ENCODE measurements around the gene ACAP2. TPM values are rescaled to one million over a fixed set of nuclear protein-coding genes. Genes with fewer than 3 reads are reported as not detected.
"Not testable (repeated sequence)": the region's sequence is repeated elsewhere in the genome, so short reads cannot be mapped to it uniquely, and the experiment has no call there.

Gene ACAP2, protein sequence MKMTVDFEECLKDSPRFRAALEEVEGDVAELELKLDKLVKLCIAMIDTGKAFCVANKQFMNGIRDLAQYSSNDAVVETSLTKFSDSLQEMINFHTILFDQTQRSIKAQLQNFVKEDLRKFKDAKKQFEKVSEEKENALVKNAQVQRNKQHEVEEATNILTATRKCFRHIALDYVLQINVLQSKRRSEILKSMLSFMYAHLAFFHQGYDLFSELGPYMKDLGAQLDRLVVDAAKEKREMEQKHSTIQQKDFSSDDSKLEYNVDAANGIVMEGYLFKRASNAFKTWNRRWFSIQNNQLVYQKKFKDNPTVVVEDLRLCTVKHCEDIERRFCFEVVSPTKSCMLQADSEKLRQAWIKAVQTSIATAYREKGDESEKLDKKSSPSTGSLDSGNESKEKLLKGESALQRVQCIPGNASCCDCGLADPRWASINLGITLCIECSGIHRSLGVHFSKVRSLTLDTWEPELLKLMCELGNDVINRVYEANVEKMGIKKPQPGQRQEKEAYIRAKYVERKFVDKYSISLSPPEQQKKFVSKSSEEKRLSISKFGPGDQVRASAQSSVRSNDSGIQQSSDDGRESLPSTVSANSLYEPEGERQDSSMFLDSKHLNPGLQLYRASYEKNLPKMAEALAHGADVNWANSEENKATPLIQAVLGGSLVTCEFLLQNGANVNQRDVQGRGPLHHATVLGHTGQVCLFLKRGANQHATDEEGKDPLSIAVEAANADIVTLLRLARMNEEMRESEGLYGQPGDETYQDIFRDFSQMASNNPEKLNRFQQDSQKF
- polyA plus RNA-seq (ENCODE audit: insufficient read length in 4 of 4), result 10 to 100 TPM; 35.6 to 37.3 (median 36.2) TPM

DNA sequence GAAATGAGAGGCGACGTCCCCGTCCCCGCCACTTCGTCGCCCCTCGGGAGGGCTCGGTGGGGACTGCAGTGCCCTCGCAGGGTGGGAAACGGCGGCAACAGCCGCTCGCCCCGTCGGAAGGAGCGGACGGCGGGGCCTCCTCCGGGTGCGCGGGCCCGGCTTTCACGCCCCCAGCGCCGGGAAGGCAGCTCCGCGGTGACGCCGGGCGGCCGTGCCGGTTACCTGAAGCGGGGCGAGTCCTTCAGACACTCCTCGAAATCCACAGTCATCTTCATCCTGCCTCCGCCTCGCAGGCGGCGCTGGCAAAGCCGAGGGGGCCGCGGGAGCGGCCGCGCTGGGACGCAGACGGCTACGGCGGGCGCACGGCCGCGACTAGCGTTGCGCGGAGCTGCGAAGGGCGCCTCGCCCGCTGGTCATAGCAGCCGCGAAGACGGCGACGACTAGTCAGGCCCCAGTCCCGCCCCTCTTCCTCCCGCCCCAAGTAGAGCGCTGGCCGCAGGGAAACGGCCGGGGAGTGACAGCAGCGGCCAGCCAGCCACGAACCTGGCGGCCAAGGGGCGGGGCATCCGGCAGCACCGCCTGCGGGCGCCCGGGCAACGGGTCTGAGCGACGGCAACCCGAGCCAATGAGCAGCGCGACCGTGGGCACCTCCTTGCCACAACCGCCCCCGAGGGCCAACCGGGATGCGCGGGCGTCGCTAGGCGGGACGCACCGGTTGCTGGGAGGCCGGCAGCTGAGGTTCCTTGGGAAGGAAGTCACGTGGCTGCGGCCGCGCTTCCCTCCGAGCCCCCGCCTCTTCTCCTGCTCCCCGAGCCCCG lies at the start of gene ACAP2:
TSS of gene ACAP2 (minus strand) at position 448 of the 818 bp plus-strand sequence. CDS start at position 275, 173 bp downstream.
- peak; percentile 97 to 99 (median 98) for DNase-seq (ENCODE audit: low read depth in 4 of 4, low spot score in 3 of 4)

DNA sequence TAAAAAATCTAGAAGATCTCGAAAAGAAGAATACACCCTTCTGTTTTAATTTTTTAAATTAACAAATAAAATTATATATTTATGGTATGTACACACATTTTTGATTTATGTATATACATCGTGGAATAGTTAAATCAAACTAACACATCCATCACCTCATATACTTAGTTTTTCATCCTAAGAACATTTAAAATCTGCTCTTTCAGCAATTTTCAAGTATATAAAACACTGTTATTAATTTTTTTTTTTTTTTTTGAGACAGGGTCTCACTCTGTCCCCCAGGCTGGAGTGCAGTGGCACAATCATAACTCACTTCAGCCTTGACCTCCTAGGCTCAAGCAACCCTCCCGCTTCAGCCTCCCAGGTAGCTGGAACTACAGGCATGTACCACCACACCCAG lies 32.8 kb upstream of the ACAP2 start:
- no peak for DNase-seq (ENCODE audit: low read depth in 4 of 4, low spot score in 3 of 4)

DNA sequence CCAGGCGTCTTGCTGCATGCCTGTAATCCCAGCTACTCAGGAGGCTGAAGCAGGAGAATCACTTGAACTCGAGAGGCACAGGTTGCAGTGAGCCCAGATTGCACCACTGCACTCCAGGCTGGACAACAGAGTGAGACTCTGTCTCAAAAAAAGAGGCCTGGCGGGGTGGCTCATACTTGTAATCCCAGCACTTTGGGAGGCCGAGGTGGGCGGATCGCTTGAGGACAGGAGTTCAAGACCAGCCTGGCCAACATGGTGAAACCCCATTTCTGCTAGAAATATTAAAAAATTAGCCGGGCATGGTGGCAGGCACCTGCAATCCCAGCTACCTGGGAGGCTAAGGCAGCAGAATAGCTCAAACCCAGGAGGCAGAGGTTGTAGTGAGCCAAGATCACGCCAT lies 32.3 kb upstream of the ACAP2 start:
- not testable (repeated sequence) for DNase-seq (ENCODE audit: low read depth in 4 of 4, low spot score in 3 of 4)

DNA sequence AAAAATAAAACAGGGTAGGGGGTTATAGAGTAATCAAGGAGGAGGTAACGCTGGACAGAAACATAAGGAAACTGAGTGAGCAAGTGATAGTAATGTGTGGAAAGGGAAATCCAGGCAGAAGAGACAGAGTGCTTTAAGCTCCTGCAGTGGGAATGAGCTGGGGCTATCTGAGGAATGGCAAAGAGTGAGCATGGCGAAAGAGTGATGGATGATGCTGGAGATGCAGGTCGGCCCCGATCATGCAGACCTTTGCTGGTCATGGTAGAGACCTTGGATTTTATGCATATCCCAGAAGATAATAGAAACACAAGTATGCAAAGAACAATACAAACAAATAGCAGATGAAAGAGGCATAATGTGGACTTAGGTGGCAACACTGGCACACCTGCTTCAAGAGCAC lies 26.0 kb upstream of the ACAP2 start:
- no peak for DNase-seq (ENCODE audit: low read depth in 4 of 4, low spot score in 3 of 4)

DNA sequence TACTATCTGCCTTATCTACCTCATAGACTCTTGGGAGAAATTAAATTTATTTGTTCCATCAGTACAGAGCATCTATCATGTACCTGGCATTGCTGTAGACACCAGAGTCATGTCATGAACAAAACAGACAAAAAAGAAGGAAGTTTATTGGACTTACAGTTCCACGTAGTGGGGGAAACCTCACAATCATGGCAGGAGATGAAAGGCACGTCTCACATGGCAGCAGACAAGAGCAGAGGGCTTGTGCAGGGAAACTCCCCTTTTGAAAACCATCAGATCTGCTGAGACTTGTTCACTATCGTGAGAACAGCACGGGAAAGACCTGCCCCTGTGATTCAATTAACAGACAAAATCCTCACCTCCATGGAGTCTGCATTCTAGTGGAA lies 25.6 kb upstream of the ACAP2 start:
- DNase-seq (ENCODE audit: low read depth in 4 of 4, low spot score in 3 of 4), result no peak

DNA sequence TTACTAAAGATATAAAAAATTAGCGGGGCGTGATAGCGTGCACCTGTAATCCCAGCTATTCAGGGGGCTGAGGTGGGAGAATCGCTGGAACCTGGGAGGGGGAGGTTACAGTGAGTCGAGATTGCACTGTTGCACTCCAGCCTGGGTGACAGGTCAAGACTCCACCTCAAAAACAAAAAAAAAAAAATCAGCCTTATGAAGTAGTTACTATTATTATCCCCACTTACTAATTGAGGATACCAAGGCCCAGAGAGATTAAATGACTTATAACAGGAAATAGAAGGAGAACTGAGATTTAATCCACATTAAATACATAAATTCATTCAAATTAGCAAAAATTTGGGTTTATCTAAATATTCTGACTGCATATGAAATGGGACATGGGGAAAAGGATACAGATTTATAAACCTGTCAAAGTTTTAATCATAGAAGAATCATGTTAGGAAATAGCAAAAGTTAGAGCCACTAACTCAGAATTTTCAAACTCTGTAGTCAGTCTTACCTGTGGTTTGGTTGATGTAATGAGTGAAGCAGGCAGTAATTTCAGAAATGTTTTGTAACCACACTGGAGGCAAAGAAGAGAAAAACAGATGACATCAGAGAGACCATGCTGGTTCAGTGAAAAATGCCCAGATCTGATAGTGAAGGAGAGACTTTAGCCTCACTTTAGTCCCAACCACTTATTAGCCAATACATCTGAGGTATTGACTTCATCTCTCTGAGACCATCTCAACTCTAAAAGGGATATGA lies 25.0 kb upstream of the ACAP2 start:
- no peak for DNase-seq (ENCODE audit: low read depth in 4 of 4, low spot score in 3 of 4)

DNA sequence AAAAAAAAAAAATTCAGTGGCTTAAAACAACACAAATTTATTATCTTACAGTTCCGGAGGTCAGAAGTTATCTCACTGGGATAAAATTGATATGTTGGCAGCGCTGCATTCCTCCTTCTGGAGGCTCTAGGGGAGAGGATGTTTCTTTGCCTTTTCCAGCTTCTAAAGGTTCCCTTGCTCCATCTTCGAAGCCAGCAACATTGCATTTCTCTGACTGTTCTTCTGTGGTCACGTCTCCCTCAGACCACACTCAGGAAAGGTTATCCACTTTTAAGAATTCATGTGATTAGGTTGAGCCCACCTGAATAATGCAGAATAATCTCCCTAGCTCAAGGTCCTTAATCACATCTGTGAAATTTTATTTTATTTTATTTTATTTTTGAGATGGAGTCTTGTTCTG lies 23.4 kb upstream of the ACAP2 start:
- DNase-seq (ENCODE audit: low read depth in 4 of 4, low spot score in 3 of 4), result no peak

DNA sequence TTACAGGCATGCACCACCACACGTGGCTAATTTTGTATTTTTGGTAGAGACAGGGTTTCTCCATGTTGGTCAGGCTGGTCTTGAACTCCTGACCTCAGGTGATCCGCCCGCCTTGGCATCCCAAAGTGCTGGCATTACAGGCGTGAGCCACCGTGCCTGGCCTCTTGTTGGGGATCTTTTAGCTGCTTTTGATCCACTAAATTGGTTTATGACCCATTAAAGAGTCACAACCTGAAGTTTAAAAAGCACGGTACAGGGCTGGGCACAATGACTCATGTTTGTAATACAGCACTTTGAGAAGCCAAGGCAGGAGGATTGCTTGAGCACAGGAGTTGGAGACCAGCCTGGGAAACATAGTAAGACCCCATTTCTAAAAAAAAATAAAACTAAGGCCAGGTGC lies 20.1 kb upstream of the ACAP2 start:
- not testable (repeated sequence) for DNase-seq (ENCODE audit: low read depth in 4 of 4, low spot score in 3 of 4)

DNA sequence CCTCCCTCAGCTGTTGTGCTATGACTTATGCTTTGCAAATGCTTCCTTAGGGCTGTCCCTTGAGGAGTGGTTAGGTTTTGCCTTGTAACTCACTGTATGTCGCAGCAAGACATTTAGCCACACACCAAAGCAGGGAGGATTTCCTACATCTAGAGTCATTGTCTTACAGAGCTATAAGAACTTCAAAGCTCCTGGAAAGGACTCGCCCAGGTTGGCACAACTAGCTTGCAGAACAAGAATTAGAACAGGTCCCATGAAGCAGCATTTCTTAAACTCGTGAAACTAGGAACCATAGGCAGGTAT lies 19.4 kb upstream of the ACAP2 start:
- no peak for DNase-seq (ENCODE audit: low read depth in 4 of 4, low spot score in 3 of 4)

DNA sequence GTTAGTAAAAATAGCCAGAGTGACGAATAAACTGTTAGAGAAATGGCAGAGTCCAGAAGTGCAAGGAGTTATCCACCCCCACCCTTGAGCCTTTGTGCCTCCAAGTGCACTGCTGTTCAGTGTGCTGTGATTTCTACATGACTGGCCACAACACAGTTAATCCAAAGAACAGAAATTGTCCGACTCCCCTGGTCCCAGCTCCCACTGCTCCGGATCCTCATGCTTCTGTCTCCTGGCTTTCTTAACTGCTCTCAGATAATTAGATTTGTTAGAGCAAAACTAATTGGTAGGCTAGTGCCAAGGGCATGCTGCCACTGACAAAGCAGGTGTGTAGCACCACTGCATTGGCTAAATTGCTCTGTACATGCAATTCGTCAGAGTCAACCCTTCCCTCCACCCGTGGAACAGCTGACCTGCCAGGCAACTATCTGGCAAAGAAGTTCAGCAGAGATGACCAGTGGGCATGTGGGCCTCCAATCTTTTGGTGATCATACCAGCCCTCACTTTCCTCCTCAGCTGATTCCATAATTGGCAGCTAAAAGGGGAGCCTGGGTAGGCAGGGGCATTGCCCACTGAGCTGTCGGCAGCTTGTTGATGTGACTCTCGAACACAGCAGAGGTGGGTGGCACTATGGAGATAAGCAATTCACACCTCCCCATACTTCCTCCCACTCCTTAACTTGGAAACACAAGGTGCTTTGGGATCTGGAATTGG lies 18.9 kb upstream of the ACAP2 start:
- DNase-seq (ENCODE audit: low read depth in 4 of 4, low spot score in 3 of 4), result no peak

DNA sequence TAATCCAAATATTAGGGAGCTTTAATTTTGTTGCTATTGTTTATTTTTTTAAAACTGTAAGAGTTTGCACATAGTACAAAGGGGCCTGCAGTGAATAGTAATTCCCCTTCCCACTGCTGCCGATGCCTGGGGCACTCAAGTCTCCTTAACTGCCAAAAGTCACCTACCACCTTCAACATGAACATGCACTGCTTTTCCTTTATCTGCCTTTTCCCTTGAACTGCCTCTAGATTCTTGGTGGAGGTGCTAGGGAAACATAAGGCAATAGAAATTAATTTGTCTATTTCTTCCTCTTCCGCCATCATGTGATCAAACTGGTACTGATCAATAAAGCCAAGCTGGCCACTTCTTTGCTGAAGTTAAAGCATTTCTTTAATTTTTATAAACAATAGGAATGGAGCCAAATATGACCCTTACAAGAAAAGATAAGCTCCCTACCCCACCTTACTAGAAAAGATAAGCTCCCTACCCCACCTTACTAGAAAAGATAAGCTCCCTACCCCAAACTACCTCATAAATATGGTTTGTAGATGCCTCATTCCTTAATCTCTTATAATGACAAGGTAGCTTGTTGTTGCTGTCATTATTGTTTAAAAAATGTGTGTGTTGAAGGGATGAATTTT lies 17.4 kb upstream of the ACAP2 start:
- no peak for DNase-seq (ENCODE audit: low read depth in 4 of 4, low spot score in 3 of 4)

DNA sequence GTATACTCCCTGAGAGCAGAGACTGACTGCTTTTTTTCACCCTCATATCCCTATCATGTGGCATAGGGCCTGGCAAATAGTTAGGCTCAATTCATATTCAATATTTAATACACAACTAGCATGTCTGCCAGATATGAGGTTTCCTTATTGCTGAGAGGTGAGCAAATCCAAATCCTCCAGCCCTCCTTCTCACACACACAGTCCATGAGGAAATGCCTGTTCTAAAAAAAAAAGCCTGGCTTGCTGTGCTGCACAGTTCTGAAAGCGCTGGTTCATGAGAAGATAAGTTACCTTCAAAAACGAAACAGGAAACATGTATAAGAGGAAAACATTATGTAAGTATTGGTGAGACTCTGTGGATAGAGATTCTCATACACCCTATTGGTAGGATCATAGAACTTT lies 15.5 kb upstream of the ACAP2 start:
- DNase-seq (ENCODE audit: low read depth in 4 of 4, low spot score in 3 of 4), result no peak

DNA sequence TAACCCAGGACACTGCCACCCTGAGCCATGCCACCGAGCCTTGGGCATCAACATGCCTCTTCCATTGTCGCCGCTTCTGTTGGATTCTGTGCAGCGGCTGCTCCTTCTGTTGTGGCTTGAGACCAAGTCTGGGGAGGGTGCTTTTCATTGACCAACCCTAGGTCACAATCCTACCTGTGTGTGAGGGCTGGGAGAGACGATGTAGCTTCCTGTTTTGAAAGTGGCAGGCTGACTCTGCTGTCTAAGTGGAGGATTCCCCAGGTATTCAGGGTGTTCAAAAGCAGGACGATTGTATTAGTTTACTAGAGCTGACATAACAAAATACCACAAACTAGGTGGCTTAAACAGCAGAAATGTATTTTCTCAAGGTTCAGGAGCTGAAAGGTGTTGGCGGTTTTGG lies 13.0 kb upstream of the ACAP2 start:
- no peak for DNase-seq (ENCODE audit: low read depth in 4 of 4, low spot score in 3 of 4)

DNA sequence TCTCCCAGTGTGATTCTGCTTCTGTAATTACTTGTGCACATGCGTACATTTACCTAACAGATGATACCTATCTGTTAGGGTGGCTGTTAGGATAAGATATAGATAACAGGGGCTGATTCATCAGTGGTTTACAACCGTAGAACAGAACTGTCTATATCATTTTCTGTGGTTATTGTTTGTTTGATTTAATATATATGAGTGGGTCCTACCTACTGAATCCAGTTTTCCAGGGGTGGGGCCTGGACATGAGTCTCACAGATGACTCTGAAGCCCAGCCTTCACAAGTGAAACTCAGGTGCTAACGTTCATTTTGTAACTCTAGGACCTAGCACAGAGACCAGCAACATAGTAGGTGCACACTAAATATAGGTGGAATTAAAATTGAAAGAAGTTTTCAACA lies 10.4 kb upstream of the ACAP2 start:
- no peak for DNase-seq (ENCODE audit: low read depth in 4 of 4, low spot score in 3 of 4)

DNA sequence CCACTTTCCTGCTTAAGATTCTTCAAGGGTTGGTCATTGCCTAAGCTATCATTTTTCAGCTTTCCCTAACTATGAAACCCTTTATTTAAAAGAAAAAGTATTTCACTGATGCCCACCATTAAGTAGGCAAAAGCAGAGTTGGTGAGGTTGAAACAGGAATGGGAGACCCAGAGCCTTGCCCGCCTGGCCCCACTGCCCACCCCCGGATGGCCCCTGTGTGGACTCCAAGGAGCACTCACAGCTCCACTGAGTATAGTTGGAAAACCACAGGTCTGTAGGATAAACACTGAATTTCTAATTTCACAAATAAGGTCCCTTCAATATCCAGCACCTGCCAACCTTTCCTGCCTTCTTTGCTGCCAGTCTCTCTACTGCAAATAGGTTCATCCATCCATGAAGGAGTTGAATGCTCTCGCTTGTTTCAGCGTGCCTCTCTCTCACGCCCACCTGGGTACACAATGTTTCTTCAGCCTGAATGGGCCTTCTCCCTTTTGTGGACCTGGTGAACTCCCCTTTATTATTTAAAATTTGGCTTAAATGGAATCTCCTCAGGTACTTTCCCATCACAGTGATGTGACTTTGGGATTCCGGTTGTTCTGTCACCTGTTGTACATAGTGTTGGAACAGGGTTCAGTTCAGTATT lies 8.7 kb upstream of the ACAP2 start:
- DNase-seq (ENCODE audit: low read depth in 4 of 4, low spot score in 3 of 4), result no peak

DNA sequence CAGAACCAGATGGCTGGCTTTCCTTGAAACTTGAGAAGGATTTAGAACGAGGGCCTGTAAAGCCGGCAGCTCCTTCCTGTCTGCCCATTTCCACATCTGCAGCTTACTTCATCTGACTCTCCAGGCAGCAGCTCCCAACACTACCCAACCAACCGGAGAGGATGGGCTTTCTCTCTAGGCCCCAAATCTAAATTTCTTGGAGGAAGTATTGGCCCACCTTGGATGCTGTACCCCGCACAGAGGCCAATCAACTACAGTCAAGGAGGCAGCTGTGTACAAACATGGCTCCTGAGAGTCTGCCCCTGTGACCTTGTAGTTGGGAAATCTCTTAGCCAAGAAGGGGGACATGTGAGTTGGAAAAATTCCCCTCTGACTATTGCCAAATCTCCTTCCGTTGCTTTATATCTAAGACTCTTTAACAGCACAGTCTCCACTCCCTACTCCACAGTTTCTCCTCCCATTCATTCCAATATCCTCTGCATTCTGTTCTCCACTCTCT lies 8.0 kb upstream of the ACAP2 start:
- DNase-seq (ENCODE audit: low read depth in 4 of 4, low spot score in 3 of 4), result no peak

DNA sequence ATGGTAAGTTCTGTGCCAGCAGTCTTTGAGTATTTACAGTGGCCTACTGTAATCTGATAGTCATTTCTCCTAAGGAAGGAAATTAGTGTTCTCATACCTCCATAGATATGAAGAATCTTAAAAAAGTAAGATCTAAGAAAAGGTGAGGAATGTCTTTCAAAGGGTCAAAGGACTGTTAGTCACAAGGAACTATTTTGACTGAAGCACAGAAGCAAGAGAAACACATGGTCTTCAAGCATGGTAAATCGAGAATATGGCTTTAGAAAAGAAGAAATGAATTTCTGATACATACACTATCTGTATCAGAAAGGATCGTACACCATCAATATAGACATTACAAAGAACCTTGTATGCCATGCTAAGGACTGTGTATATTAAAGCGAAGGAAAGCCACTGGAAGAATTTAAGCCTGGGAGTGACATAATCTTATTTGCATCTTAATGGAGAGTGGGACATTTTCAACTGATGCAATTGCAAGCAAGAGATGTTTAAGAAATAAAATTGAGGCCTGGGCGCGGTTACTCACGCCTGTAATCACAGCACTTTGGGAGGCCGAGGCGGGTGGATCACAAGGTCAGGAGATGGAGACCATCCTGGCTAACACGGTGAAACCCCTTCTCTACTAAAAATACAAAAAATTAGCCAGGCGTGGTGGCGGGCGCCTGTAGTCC lies 5.5 kb upstream of the ACAP2 start:
- DNase-seq (ENCODE audit: low read depth in 4 of 4, low spot score in 3 of 4), result no peak

DNA sequence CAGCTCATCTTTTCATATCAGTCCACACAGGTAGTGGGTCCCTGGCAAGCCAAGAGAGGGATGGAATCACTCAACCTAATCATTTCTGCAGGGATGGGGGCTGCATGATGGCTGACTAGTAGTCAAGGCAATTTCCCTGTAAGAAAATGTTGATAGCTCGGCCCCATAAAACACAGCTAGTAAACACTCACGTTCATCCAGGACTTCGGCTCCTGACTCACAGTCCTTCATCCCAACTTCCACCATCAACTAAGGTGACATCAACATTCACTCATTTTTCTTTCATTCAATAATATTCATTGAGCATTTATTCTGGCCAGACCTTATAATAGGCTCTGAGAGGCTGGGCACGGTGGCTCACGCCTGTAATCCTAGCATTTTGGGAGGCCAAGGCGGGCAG lies 4.4 kb upstream of the ACAP2 start:
- no peak for DNase-seq (ENCODE audit: low read depth in 4 of 4, low spot score in 3 of 4)
